C4-2B (cell line): Measurements from ENCODE around the gene TMEM240.

Source experiments
- CTCF ChIP-seq: fragments of 450-650 bp; conservative IDR thresholded peaks from 2 replicates; pipeline ENCODE4 v1.5.1; 2017; ENCODE audit warnings: mild to moderate bottlenecking
- ZFX ChIP-seq: fragments of 450-650 bp; IDR thresholded peaks from 2 replicates; pipeline ENCODE4 v1.6.1; 2017

DNA sequence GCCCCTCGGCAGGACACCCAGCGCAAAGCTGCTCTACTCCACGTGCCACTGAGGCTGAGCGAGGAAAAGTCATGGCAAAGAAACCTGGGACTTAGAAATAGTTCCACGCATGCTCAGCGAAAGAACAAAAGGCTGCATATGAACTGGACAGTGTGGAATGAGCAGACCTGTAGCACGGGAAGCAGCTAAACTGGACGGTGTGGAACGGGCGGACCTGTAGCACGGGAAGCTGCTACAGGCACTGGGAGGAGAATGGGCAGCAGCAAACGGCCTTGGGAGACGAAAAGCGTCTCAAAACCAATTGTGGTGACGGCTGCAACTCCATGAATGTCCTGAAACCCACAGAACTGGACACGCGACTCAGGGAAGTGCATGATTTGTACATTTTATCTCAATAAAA is 18.6 kb upstream of the TMEM240 start:
- no peak for TF ChIP-seq CTCF
- no peak for TF ChIP-seq ZFX
